ENCODE results near the gene BEND5.

DNA sequence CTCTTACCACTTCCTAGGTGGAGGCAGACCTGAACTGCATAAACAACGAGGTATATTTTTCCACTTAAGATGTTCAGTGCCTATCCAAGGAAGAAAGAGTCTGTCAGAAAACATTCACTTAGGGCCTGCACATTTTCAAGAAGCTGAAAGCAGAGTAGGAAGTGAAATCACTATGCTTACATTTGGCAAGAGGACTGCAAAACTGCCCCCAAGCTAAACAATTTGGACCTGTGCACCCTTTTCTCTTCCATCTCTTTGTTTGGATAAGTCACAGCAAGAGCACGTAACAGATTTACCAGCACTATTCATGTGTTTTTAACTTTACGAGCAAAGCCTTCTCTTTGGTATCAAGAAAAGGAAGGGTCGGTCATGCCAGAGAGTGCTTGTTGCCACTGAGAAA, 13.2 kb upstream of the BEND5 start:
- TF ChIP-seq YY1 (IDR thresholded peaks at IDR 0.05; ENCODE audit: insufficient read depth, insufficient read length) (no peak), ZNF274 (IDR thresholded peaks at IDR 0.05; ENCODE audit: low read depth, low read length) (no peak), SUZ12 (IDR thresholded peaks at IDR 0.05; ENCODE audit: extremely low read depth, insufficient read depth, insufficient read length) (no peak)

Data from NT2/D1 (cell line).